LNCaP clone FGC (cell line): Measurements from ENCODE around the gene PRPF19.

ENCODE experiments used
- DNase-seq: peaks from one replicate; pipeline ENCODE4 v3.0.0-alpha.2; 2011; ENCODE audit warnings: low read depth
- H3K4me3 ChIP-seq: 2 replicates; pipeline ENCODE4 v1.5.1; 2011; ENCODE audit warnings: mild to moderate bottlenecking, low read depth, low read length, control low read depth
- TF ChIP-seq, protein P1 (sequence below): IDR thresholded peaks from 2 replicates; pipeline ENCODE4 v1.5.1; 2012; ENCODE audit warnings: mild to moderate bottlenecking; ENCODE audit not compliant: control insufficient read depth, insufficient read depth; ENCODE audit errors: extremely low read depth

Gene PRPF19

DNA sequence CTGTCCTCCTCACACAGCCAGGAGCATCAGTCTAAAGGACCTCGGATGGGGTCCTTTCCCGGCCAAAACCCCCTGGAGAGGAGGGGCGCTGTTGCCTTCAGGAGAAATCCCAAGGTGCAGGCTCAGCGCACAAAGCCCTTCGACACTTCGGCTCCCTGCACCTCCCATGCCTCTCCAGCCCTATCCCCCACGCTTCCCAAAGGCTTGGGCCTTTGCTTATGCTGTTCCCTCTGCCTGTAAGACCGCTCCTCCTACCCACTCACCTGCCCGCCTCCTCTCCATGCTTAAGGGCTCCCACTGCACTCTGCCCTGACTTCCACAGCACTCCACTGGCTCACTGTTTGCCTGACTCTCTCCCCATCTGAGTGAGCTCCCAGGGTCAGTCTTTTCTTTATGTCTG is 32.1 kb upstream of the PRPF19 start:
- no peak for DNase-seq
- TF ChIP-seq, protein P1, sequence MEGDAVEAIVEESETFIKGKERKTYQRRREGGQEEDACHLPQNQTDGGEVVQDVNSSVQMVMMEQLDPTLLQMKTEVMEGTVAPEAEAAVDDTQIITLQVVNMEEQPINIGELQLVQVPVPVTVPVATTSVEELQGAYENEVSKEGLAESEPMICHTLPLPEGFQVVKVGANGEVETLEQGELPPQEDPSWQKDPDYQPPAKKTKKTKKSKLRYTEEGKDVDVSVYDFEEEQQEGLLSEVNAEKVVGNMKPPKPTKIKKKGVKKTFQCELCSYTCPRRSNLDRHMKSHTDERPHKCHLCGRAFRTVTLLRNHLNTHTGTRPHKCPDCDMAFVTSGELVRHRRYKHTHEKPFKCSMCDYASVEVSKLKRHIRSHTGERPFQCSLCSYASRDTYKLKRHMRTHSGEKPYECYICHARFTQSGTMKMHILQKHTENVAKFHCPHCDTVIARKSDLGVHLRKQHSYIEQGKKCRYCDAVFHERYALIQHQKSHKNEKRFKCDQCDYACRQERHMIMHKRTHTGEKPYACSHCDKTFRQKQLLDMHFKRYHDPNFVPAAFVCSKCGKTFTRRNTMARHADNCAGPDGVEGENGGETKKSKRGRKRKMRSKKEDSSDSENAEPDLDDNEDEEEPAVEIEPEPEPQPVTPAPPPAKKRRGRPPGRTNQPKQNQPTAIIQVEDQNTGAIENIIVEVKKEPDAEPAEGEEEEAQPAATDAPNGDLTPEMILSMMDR: no peak
- no peak overlapping the region for H3K4me3 ChIP-seq

DNA sequence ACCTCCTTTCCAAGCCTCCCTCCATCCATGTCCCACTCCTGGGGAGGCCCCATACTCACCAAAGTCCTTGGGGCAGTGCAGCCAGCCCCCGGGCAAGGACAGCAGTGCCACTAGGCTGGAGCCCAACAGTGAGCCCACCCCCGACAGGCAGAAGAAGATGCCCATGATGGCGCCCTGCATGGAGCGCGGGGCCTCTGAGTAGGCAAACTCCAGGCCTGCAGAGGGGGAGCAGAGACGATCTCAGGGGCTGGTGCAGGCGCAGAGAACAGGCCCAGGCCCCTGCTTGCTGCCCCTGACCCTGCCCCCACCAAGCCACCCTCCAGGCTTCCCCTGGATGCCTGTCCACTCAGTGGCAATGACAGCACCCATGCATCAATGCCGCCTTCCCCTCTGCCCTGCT is 31.4 kb upstream of the PRPF19 start:
- TF ChIP-seq, protein P1: no peak
- H3K4me3 ChIP-seq: no peak overlapping the region
- no peak for DNase-seq

DNA sequence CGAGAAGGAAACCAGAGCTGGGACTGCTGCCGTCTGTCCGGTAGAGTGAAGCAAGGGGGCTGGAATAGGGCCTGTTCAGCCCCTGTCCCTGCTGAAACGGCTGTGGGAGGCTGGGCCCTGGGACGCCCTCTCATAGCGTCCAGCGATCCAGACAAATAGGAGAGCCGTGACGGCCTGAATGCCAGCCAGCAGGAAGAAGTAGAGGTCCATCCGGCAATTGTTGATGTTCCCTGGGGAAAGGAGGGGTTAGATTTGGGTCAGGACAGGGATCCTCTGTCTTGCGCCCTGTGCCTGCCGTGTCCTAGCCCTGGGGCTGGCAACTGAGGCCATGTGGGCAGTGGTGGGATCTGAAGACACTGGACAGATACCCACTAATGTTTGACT is 30.8 kb upstream of the PRPF19 start:
- no peak overlapping the region for H3K4me3 ChIP-seq
- TF ChIP-seq, protein P1: no peak
- no peak for DNase-seq

DNA sequence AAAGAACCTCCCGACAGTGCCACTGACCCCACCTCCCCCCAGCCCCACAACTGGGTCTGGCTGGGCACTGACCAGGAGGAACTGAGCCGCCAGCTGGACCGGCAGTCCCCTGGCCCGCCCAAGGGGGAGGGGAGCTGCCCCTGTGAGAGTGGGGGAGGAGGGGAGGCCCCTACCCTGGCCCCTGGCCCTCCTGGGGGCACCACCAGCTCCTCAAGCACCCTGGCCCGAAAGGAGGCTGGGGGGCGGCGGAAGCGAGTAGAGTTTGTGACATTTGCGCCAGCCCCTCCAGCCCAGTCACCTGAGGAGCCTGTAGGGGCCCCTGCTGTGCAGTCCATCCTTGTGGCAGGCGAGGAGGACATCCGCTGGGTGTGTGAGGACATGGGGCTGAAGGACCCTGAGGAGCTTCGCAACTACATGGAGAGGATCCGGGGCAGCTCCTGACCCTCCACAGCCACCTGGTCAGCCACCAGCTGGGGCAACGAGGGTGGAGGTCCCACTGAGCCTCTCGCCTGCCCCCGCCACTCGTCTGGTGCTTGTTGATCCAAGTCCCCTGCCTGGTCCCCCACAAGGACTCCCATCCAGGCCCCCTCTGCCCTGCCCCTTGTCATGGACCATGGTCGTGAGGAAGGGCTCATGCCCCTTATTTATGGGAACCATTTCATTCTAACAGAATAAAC is 30.2 kb upstream of the PRPF19 start:
- DNase-seq: no peak
- TF ChIP-seq, protein P1: no peak
- H3K4me3 ChIP-seq: no peak overlapping the region

DNA sequence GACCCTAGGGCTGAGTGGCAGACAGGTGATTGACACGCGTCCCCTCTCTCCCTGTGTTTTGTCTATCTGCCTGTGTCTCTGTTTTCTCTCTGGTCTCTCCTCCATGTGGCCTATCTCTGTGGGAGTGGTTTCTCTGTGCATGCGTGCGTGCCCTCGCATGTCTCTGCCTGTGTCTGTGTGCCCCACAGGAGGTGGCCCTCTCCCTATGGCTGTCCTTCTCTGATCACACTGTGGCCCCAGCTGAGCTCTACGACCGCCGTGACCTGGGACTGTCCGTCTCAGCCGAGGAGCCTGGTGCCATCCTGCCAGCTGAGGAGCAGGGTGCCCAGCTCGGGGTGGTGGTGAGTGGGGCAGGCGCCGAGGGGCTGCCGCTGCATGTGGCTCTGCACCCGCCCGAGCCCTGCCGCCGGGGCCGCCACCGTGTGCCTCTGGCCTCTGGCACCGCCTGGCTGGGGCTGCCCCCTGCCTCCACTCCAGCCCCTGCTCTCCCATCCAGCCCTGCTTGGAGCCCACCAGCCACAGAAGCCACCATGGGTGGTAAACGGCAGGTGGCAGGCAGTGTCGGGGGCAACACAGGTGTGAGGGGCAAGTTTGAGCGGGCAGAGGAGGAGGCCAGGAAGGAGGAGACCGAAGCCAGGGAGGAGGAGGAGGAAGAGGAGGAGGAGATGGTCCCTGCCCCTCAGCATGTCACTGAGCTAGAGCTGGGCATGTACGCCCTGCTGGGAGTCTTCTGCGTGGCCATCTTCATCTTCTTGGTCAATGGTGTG is 29.5 kb upstream of the PRPF19 start:
- H3K4me3 ChIP-seq: no peak overlapping the region
- TF ChIP-seq, protein P1: no peak
- no peak for DNase-seq

DNA sequence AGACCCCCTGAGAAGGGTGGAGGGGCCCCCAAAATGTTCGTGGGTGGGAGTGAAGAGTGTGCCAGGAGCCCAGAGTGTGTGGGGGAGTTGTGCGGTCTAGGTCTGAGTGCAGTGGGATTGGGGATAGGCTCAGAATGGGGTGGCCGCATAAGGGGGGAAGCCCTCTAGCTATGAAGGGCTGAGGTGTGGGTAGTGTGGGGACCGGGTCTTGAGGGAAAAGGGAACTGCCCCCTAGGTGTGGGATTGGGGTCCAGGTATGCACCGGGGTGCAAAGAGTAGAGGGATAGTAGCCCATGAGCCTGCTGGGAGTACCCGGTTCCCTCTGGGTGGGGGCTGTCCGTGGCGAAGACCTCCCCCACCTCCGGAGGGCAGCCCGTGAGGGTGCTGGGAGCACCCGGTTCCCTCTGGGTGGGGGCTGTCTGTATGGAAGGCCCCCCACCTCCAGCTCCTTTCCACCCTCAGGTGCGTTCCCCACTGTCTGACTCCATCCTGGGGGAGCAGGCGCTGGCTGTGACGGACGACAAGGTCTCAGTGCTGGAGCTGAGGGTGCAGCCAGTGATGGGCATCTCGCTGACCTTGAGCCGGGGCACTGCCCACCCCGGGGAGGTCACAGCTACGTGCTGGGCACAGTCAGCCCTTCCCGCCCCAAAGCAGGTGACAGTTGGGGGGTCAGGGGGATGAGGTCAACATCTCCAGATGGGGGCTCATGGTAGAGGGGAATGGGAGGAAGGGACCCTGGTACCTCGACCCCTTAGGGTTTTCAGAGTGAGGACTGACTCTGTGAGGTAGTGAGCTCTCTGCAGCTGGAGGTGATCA is 28.6 kb upstream of the PRPF19 start:
- TF ChIP-seq, protein P1: no peak
- no peak for DNase-seq
- H3K4me3 ChIP-seq: no peak overlapping the region
